Amygdala (tissue), 56 donors: ENCODE results near the gene EFCAB6.
A peak's percentile ranks its signal among the peaks of the same experiment; 100 is the strongest.

Source experiments
- DNase-seq, 56 donors: peaks; one replicate each; lab custom pipeline; 2025; lab: John Stamatoyannopoulos, UW

Gene EFCAB6

DNA sequence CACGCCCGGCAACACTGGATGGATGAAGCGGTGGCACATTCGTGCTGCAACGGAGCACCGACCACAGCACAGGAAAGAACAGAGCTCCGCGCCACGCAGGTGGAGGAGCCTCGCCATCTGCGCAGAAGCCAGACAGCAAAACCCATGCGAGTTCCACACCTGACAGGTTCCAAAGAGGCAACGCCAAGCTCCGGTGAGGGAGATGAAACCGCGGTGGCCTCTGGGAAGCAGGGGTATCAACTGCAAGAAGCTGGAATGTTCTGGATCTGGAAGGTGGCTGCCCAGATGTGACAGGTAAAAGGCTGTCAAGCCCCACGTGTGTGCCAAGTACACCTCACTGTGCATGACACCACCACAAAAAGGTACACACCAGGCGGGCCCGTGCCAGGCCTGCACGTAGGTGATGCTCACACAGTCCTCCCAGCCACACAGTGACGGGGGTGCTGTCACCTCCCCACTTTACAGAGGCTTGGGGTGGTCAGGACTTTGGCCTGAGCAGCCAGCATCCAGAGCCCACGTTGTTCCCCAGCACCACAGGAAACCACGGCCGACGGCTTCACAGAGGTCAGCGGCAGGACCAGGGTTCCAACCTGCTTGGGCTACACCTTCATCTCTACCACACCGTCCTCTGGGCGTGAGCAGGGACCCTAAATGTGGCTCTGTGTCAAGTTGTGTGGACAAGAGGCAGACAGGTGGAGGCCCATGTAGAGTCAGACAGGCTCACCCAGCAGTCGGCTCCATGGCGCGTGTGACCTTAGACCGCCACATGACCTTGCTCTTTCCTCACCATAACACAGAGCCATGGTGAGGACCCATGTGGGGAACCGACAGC is 19.7 kb upstream of the EFCAB6 start:
- DNase-seq: no peak

DNA sequence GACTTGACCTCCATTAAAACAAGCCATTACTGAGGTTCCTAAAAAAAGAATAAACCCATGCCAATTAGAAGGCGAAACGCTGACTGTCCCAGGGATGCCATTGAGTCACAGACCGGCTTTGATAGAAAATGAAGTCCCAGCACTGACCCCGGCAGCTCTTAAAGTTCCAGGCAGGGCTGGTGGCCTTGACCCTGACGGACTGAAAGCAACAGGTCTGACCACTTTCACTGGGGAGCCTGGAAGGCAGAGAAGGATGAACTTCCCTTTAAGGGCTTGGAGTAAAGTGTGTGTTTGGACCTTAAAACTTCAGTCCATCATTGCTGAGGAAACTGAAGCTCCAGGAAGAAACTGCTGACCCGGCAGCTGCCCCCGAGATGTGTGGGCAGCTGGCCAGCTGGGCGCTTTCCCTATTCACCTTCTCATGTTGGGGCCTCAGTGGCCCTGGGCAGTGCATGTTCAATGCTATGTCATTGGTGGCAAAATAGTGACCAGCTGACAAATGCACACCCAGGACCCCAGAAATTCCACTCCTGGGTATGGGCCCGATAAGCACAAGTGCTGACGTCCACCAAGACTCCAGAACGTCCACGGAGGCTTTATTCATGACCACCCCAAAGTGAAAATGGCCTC is 18.9 kb upstream of the EFCAB6 start:
- DNase-seq: no peak

DNA sequence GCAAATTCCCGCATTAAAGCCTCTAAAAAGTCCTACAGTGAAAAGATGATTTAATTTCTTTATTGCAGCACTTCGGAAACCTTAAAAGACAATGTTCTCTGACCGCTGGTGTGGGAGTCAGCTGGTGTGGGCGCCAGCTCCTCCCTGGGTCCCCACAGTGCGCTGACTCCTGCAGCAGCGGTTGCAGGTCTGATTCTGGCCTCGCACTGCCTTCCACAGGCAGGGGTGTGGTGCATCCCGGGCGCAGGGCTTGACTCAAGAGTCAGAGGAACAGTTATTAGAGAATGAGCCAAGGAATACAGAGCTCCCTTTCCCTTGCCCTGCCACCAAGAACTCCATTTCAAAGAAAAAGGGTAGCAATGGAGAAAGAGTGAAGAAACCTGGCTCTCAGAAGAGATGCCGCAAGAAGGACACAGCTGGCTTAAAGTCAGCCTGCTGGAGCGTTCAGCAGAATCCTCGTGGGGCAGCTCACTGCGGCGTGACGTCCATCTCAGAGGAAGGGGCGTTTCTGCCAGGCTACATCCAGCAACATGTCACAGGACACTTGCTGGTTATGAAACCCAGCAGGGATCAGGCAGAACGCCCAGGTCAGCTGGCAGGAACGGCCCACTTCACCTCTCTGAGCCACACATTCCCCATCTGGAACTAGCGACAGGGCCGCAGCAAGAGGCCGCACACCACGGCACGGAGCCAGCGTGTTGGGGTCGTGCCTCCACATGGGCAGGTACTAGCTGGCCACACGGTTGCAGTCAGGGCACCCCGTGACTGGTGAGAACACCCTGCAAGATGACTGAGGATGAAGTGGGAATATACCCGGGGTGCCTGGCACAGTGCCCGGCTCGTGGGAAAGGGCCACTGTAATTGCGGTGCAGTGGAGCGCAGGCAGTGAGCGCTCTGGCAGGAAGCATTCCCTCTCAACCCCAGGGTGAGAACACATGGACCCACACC is 18.1 kb upstream of the EFCAB6 start:
- no peak for DNase-seq

DNA sequence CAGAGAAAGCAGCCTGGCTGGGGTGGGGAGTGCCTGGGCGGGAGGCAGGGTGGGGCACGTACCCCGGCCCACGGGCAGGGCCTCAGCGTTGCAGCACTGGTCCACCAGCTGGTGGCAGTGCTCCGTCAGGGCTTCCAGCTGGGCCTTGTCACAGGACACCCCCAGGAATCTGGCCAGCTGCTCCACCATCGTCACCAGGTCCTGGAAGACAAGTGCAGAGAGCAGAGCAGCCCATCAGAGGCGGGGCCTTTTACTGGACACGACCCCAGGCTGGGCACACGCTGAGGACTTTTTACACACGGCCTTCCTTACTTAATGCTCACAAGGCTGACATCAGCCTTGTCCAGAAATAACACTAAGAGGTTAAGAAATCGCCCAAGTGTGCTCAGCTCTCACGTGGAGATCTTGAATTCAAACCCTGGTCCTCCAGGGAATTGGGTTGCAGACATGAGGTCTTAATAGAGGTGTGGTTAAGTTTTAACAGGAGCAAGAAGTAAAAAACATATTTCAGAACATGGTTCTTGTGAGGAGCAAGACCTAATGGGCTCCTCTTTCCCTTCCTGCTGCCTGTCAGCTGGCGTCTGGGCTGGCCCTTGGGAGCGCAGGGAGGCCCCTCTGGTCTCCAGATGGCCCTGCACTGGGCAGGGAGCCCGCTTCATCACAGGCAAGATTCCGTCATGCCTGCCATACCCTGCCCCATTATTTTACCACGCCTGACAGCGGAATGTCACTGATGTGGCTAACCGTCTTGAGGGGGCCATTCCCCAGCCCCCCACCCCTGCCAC is 17.1 kb upstream of the EFCAB6 start:
- peak in 16 of 56 donors; percentile 8 to 64 (median 30) for DNase-seq

DNA sequence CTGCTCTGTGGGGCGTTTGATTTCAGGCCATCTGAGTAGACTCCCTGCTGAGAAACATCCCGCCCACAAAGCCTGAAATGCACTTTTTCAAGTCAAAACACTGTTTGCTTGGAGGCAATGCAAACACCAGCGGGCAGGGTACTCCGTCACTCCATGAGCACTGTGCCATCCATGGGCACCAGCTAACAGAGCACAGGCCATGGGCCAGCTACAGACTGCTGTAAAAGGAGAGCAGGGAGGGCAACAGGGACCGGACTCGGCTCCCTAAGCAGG is 16.6 kb upstream of the EFCAB6 start:
- no peak for DNase-seq

DNA sequence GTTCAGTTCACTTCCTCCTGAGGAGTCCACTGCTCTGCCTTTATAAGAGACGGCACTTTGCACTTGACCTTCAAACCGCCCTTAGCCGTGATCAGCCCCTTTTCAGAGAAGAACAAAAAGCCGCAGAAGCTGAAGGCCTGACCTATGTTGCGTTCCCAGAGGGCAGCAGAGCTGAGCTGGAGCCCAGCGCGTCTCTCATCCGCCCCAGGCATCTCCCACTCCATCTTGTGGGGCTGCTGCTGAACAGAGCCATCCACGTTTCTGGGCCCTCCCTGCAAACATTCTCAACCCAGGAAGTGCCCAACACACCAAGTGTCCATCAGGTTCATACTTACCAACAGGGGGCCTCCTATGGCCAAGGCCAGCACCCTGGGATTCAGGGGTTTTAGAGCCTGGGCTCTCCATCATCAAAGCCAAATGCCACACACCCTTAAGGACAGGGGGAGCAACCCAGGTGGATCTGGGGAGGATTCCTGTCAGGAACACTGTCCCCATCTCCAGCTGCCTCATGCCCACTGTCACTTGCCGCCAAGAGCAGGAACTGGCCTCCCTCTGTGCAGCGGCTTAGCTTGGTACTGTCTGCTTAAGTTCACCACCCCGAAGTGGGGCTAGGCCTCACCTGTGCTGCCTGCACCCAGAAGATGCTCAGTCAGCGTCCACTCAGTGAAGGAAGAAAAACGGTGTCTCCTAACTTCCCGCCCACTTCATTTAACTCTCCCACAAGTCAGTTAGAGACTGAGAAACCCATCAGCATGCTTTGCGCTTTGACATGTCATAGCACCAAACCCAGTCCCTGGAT is 16.0 kb upstream of the EFCAB6 start:
- no peak for DNase-seq

- DNase-seq: no peak
Measured at GRCh38 chr22:43827003-43827735, 15.1 kb upstream of the EFCAB6 start.

GRCh38 chr22:43826142-43827002 is 14.3 kb upstream of the EFCAB6 start:
- DNase-seq: peak in 21 of 56 donors; percentile 12 to 66 (median 35)

- peak in 1 of 56 donors; percentile 47 for DNase-seq
Measured at GRCh38 chr22:43825651-43826050, 13.5 kb upstream of the EFCAB6 start.

GRCh38 chr22:43824724-43825420 is 12.8 kb upstream of the EFCAB6 start:
- peak in 4 of 56 donors; percentile 19 to 50 (median 30) for DNase-seq

DNA sequence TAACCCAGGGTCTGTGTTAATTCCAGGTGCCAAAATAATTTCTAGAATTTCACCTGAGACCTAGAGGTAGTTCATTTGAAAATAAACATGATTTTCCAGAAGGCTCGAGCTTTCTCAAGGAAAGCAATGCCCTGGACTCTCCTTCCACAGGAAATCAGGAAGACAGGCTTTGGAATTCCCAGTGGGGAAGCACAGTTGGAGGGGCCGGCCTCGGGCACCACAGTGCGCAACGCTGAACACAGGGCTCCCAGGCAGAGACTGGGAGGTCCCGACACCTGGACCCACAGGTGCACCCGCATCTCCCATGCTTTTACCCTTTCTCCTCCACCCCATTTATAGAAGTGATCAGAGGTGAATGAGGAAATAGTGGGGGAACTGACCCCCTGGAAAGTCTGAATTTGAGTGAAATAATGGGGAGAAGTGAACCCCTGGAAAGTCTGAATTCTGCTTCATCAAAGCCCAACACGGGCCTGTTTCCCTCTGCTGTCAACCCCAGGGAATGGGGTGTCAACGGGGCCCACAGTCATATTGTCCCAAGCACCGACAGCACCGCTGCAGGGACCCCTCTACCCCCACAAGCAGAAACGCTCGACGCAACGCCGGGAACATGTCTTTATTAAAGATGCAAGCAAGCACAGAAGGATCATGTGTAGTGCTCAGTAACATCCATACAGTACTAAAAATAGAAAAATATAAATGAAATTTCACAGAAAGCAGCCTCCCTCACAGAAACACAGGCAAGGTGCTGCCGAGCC is 12.0 kb upstream of the EFCAB6 start:
- DNase-seq: no peak

- DNase-seq: no peak
Measured at GRCh38 chr22:43823353-43823908, 11.3 kb upstream of the EFCAB6 start.

GRCh38 chr22:43821606-43822425 is 9.7 kb upstream of the EFCAB6 start:
- DNase-seq: no peak

GRCh38 chr22:43820651-43821305 is 8.7 kb upstream of the EFCAB6 start:
- no peak for DNase-seq
